ENCODE data around the gene CORO2B.
"Not testable (repeated sequence)": the region's sequence is repeated elsewhere in the genome, so short reads cannot be mapped to it uniquely, and the experiment has no call there.

The CORO2B gene

DNA sequence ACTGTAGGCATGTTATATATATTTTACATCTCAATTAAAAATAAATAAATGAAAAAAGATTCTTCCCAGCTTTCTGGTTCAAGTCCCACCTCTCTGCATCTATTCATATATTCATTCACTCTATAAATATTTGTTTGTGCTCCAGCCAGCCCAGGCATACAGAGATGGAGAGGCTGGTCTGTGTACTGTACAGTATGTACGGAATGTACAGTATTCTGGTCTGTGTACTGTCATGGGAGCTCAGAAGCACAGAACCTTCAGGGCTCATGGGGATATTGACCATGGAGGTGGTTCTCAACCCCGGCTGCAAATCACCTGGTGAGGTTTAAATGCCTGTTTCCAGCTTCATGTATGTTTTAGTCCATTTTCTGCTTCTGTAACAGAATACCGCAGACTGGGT, 13.8 kb downstream of the CORO2B start:
- DNase-seq = no peak

DNA sequence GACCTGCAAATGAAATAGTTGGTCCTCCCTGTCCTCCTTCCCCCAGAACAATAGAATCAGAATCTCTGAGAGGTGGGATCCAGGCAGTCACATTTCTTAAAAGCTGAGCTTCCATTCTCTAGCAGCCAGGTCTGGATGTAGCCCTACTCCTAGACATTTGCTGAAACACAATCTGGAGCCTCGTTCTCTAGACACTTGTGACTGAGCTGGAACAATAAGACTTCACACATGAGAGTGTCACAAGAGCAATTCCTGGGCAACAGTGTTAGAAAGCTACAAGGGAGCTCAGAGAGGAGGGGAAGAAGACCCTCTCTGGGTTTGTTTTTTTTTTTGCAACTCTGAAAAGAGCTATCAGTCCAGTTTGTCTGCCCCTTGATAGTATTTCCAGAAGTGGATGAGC, 14.5 kb downstream of the CORO2B start:
- DNase-seq = no peak

- DNase-seq = no peak
Measured at GRCh38 chr15:68593828-68594532, 15.2 kb downstream of the CORO2B start.

DNA sequence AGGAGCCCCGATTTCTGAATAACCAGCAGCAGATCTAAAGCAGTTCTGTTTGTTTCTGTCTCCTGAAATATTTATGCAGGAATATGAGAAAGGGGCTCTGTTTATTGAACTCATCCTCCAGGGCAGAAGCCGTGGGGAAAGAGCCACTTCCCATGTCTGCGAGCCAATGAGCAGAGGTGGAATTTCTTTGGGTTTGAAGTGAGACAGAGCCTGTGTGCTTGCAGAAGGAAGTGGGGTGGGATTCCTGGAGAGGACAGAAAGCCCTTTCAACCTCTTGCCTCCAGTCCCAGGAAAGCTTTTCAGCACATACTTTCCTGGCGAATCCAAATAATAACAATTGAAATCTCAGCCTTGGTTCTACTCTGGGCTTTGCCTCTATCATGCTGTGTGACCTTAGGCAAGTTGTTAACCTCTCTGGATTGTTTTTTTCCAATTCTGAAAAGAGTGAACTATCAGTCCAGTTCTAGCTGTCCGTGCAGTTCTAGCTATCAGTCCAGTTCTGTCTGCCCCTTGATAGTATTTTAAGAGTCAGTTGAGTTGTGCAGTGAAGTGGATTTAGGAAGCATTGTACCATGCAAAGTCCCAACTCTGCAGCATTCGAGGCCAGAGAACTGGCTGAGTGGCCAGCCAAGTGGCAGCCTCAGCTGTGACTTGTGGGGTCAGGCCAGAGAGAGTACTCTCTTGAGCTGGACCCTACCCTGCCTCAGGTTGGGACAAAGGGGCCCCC, 15.9 kb downstream of the CORO2B start:
- DNase-seq = no peak

- DNase-seq = no peak
Measured at GRCh38 chr15:68595260-68595564, 16.4 kb downstream of the CORO2B start.

- DNase-seq = no peak
Measured at GRCh38 chr15:68595761-68596160, 17.0 kb downstream of the CORO2B start.

GRCh38 chr15:68596691-68597090, 17.9 kb downstream of the CORO2B start:
- DNase-seq = no peak

DNA sequence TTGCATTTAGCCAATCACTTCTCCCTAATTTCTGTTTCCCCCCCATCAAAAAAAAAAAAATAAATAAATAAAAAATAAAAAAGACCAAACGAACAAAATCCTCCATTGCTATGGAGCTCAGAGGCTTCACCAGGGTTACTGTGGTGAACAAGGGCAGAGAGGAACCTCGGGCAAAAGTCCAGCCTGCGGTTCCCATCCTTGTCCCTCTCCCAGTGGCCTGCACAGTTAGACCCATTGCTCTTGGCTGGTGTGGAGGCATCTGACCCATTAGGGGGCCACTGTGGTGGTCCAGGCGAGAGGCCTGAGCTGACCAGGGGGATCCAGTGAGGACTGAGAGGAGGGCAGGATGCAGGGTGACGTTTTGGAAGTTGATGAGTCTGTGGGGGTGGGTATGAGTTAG, 18.8 kb downstream of the CORO2B start:
- DNase-seq = no peak

DNA sequence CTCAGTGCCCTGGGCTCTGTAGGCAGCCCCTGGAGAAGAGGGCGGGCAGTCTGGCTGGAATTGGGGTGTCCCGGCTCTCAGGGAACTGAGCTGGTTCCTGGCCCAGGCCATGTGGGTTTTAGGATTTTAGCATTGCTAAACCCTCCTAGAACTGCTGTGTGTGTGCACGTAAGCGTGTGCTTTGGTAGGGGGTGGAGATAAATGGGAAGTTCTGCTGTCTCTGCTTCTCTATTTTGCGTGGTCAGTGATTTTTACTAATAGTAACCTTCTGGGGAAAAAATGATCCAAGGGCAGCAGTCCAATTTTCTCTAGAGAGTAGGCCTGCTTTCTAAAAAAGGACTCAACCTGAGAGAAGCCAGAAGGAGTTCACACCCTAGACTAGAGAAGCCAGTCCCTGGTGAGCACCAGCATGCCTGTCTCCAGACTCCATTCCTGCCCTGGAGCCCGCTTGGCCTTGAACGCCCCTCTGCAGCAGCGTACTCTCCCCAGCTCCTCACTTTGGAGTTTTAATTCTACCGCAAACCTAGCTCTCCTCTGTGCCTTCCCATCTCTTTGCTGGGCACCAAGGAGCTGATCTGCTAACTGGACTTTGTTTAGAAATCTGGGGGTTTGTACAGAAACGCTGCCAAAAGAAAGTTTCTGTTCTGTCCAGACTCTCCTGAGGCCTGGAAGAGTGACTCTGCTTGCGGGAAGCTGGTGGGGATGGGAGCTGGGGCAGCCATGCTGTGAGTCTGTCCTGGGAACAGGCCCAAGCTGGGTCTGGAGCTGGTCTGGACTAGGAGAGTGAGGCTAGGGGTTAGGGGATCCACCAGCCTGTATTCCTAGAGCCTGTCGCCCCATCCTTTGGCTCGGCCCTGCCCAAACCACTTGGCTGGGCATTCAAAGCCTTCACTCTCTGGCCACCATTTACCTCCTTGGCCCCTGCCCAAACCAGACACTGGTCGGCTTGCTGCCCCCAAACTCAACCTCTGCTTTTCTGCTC, 19.7 kb downstream of the CORO2B start:
- no peak for DNase-seq

- no peak for DNase-seq
Measured at GRCh38 chr15:68599153-68599545, 20.4 kb downstream of the CORO2B start.

DNA sequence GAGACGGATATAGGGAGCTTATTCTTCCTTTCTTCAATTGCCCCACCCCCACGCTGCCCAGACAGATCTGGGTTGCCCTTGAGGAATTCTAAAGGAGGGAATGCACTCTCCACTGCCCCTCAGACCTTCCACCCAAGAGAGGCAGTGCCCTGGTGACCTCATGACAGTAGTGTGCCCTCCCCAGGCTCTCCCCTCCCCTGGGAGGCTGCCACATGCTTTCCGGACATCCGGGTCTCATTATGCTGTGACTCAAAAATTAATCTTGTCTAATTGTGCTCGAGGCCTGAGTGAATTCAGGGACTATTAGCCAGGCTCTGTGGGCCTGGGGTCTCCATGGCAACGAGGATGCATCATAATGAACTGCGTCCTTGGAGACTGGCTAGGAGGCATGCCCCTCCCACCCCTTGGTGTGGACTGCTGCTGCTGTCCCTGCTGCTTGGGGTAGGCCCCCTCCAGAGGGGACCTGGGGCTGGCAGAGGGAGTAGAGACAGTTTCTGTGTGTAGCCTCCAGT, 20.8 kb downstream of the CORO2B start:
- no peak for DNase-seq

DNA sequence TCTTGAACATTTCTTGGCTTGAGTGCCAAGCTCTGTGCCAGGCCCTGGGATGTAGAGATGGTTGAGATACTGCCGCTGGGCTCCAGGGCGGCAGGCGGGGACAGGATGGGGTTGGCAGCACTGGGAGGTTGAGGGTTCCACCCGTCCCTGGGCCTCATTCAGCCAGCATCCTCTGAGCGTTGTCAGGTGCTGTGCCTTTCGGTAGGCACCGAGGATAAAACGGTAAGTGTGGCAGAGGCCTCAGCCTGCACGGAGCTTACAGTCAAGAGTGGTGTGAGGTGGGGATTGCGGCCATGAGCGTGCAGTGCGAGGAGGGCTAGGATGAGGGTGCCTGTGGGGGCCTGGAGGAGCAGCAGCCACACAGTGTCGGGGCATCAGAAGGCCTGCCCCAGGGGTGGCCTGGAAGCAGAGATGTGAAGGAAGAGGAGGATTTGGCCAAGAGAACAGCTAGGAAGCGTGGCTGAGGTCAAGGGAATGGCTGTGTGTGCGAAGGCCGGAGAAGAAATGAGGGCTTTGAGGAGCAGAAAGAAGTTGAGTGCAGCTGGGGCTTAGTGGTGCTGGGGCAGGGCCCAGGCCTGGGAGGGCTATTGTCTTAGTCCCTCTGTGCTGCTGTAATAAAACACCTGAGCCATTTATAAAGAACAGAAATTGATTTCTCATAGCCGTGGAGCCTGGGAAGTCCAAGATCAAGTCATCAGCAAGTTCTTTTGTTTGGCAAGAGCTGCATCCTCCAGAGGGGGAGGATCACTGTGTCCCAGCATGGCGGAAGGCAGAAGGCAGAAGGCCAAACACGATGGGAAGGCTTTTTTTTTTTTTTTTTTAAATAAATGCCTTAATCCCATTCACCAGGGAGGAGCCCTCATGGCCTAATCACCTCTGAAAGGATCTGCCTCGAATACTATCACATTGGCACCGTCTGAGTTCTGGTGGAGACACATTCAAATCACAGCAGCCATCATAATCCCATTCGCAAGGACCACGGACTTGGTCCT, 22.7 kb downstream of the CORO2B start:
- no peak for DNase-seq

- no peak for DNase-seq
Measured at GRCh38 chr15:68602459-68603215, 23.8 kb downstream of the CORO2B start.

DNA sequence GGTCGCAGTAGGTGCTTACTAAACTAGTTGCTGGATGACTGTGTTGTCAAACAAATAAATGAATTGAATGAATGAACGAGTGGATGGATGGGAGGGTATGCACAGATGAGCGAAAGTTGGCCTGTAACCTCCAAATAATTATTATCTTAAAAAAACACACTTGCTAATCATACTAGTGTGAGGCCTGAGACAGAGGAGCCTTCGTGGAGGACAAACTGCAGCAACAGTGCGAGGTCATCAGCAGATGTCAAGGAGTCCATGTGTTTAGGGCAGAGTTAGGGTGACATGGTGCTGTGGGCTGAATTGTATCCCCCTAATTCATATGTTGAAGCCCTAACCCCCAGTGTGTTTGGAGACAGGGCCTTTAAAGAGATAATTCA, 24.4 kb downstream of the CORO2B start:
- DNase-seq = no peak

GRCh38 chr15:68603951-68604350, 25.2 kb downstream of the CORO2B start:
- DNase-seq = no peak

- not testable (repeated sequence) for DNase-seq
Measured at GRCh38 chr15:68604840-68605478, 26.2 kb downstream of the CORO2B start.

GRCh38 chr15:68606375-68606774, 27.6 kb downstream of the CORO2B start:
- no peak for DNase-seq

- DNase-seq = no peak
Measured at GRCh38 chr15:68608206-68608843, 29.5 kb downstream of the CORO2B start.

GRCh38 chr15:68608844-68609232, 30.0 kb downstream of the CORO2B start:
- no peak for DNase-seq

DNA sequence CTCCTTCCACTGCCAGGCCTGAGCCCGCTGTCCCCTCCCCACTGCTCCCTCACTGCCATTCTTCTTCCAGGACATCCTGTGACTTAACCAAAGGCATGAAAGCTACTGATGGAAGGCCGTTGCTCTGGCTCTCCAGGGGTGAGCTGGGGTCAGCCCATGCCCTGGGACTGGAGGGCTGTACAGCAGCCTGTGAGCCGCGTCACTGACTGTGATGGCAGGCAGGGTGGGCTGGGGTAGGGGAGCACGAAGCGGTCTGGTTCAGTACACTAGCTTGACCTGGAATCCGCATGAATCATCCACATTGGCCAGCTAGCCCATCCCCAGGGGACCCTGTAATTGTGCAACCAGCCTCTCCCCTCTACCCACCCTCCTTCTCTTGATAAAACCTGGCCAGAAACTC, 30.8 kb downstream of the CORO2B start:
- DNase-seq = no peak
